ENCODE data around the gene HNMT.

Gene HNMT

DNA sequence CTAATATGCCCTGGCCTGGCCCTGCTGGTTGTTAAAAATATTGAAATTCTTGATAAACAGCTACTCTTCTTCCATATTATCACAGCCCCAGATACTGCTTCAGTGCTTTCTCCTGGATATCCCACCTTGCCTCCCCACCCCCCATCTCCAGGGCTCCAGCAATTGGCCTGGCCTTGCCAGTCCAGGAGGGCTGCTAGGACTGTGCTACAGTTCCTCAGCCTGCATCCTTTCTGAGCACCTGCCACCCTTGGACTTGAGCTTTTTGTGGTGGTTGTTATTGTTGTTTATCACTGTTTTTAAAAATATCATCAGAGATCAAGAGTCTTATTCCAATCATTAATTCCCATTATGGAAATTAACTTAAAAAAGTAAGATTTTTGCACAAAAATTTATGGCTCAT lies 13.5 kb downstream of the HNMT start:
- H3K4me3 ChIP-seq (ENCODE audit: low read length, poor library complexity, severe bottlenecking) = no peak overlapping the region
- no peaks in the 10 kb centered on the region for H3K79me2 ChIP-seq (ENCODE audit: insufficient read depth, low read length)
- H3K4me1 ChIP-seq (ENCODE audit: insufficient read depth, low read length, poor library complexity, severe bottlenecking) = no peaks in the 10 kb centered on the region
- no peaks in the 10 kb centered on the region for H3K9me3 ChIP-seq (ENCODE audit: insufficient read depth, low read depth, low read length)
- H3K36me3 ChIP-seq (ENCODE audit: insufficient read depth, low read length) = no peaks in the 10 kb centered on the region
- H3K27me3 ChIP-seq (ENCODE audit: insufficient read depth, low read length, poor library complexity, severe bottlenecking) = no peaks in the 10 kb centered on the region
- H3F3A ChIP-seq (ENCODE audit: low read depth) = no peaks in the 10 kb centered on the region
- H2AFZ ChIP-seq (ENCODE audit: low read length) = no peak overlapping the region
- no peak overlapping the region for H3K9ac ChIP-seq (ENCODE audit: low read depth, low read length, poor library complexity, severe bottlenecking)
- no peak overlapping the region for H3K4me2 ChIP-seq (ENCODE audit: low read depth, low read length, poor library complexity, severe bottlenecking)
- TF ChIP-seq EZH2phosphoT487 (IDR thresholded peaks at IDR 0.05; ENCODE audit: borderline replicate concordance) = no peak
- TF ChIP-seq, protein P1, sequence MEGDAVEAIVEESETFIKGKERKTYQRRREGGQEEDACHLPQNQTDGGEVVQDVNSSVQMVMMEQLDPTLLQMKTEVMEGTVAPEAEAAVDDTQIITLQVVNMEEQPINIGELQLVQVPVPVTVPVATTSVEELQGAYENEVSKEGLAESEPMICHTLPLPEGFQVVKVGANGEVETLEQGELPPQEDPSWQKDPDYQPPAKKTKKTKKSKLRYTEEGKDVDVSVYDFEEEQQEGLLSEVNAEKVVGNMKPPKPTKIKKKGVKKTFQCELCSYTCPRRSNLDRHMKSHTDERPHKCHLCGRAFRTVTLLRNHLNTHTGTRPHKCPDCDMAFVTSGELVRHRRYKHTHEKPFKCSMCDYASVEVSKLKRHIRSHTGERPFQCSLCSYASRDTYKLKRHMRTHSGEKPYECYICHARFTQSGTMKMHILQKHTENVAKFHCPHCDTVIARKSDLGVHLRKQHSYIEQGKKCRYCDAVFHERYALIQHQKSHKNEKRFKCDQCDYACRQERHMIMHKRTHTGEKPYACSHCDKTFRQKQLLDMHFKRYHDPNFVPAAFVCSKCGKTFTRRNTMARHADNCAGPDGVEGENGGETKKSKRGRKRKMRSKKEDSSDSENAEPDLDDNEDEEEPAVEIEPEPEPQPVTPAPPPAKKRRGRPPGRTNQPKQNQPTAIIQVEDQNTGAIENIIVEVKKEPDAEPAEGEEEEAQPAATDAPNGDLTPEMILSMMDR (conservative IDR thresholded peaks at IDR 0.05; ENCODE audit: low read length) = no peak
- H4K20me1 ChIP-seq (ENCODE audit: insufficient read depth, low read length, poor library complexity, severe bottlenecking) = no peaks in the 10 kb centered on the region
- H3K9me2 ChIP-seq (replicated peaks; ENCODE audit: low read depth, low read length) = no peaks in the 10 kb centered on the region

DNA sequence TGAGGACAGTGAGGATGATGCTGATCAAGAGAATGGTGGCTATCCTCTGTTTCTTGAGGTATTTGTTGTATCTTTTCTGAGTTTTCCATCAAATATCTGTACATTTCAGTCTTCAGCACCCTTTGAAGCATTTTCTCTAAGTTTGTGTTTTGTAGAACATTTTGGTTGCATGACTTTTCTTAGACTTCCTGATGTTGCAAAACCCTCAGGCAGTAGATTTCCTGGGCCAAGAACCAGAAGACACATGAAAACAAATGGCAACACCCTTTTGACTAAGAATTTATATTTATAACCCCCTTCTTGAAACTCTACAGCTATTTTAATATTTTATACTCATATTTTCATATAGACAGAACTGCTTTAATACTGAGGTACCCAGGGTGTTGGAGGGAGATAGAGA lies 16.2 kb downstream of the HNMT start:
- Histone ChIP-seq H4K20me1 (ENCODE audit: insufficient read depth, low read length, poor library complexity, severe bottlenecking) (no peaks in the 10 kb centered on the region), H3K36me3 (ENCODE audit: insufficient read depth, low read length) (no peaks in the 10 kb centered on the region), H2AFZ (ENCODE audit: low read length) (no peak overlapping the region), H3K4me2 (ENCODE audit: low read depth, low read length, poor library complexity, severe bottlenecking) (no peak overlapping the region), H3K4me3 (ENCODE audit: low read length, poor library complexity, severe bottlenecking) (no peak overlapping the region), H3K9ac (ENCODE audit: low read depth, low read length, poor library complexity, severe bottlenecking) (no peak overlapping the region), H3K9me3 (ENCODE audit: insufficient read depth, low read depth, low read length) (no peaks in the 10 kb centered on the region), H3K4me1 (ENCODE audit: insufficient read depth, low read length, poor library complexity, severe bottlenecking) (no peaks in the 10 kb centered on the region), H3K27me3 (ENCODE audit: insufficient read depth, low read length, poor library complexity, severe bottlenecking) (no peaks in the 10 kb centered on the region), H3K79me2 (ENCODE audit: insufficient read depth, low read length) (no peaks in the 10 kb centered on the region), H3K9me2 (replicated peaks; ENCODE audit: low read depth, low read length) (no peaks in the 10 kb centered on the region), H3F3A (ENCODE audit: low read depth) (no peaks in the 10 kb centered on the region)
- TF ChIP-seq EZH2phosphoT487 (IDR thresholded peaks at IDR 0.05; ENCODE audit: borderline replicate concordance) = no peak
- TF ChIP-seq, protein P1 (conservative IDR thresholded peaks at IDR 0.05; ENCODE audit: low read length) = no peak

DNA sequence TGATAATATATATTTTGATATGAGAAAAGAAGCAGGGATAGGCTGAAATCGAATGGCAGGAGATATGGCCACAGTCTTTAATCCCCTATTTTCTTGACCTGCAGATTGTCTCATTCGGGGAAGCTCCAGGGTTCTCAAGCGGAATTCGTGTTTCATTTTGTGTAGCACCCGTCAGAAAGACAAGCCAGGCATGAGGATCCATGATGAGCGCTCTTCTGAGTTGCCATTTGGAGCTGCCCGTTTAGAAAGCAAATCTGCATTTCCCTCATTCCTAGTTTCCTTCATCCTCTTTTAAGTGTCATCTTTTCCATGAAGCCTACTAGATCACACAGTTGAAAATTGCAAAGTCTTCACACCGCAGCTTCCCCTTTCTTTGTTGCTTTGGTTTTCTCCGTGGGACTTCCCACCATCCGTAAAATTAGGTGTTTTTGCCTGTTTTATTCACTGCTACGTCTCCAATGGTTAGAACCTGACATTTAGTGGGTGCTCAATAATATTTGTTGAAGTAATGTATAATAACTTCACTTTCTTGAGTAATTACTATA lies 16.9 kb downstream of the HNMT start:
- Histone ChIP-seq H3K27me3 (ENCODE audit: insufficient read depth, low read length, poor library complexity, severe bottlenecking) (no peaks in the 10 kb centered on the region), H3K4me3 (ENCODE audit: low read length, poor library complexity, severe bottlenecking) (no peak overlapping the region), H2AFZ (ENCODE audit: low read length) (no peak overlapping the region), H3K9me3 (ENCODE audit: insufficient read depth, low read depth, low read length) (no peaks in the 10 kb centered on the region), H3K36me3 (ENCODE audit: insufficient read depth, low read length) (no peaks in the 10 kb centered on the region), H3K79me2 (ENCODE audit: insufficient read depth, low read length) (no peaks in the 10 kb centered on the region), H3F3A (ENCODE audit: low read depth) (no peaks in the 10 kb centered on the region), H3K9me2 (replicated peaks; ENCODE audit: low read depth, low read length) (no peaks in the 10 kb centered on the region), H3K9ac (ENCODE audit: low read depth, low read length, poor library complexity, severe bottlenecking) (no peak overlapping the region), H3K4me1 (ENCODE audit: insufficient read depth, low read length, poor library complexity, severe bottlenecking) (no peaks in the 10 kb centered on the region), H4K20me1 (ENCODE audit: insufficient read depth, low read length, poor library complexity, severe bottlenecking) (no peaks in the 10 kb centered on the region), H3K4me2 (ENCODE audit: low read depth, low read length, poor library complexity, severe bottlenecking) (no peak overlapping the region)
- no peak for TF ChIP-seq EZH2phosphoT487 (IDR thresholded peaks at IDR 0.05; ENCODE audit: borderline replicate concordance)
- TF ChIP-seq, protein P1 (conservative IDR thresholded peaks at IDR 0.05; ENCODE audit: low read length) = no peak

All from Loucy (cell line).